H1 (cell line): ENCODE measurements around the gene NAGLU. TPM values are rescaled to one million over a fixed set of nuclear protein-coding genes. Genes with fewer than 3 reads are reported as not detected.

Source experiments
- CTCF ChIA-PET: fragments of 300-600 bp; sonication (Branson Sonifier 250); formaldehyde crosslinking; loops from one replicate; lab custom pipeline; 2021; ENCODE audit not compliant: partially characterized antibody; lab: Charles Lee
- POLR2A ChIA-PET: fragments of 300-600 bp; sonication (Branson Sonifier 250); formaldehyde crosslinking; loops from one replicate; lab custom pipeline; 2021; ENCODE audit warnings: inconsistent platforms; ENCODE audit not compliant: partially characterized antibody; lab: Charles Lee
- DNase-seq, 2 experiments: peaks; one replicate each; pipeline versions ENCODE4 v3.0.0 to v3.0.0-alpha.2; 2010 to 2022; ENCODE audit warnings: low spot score in 2 of 2, low read depth in 1 of 2, mixed read lengths in 1 of 2
- FAIRE-seq: peaks from 2 replicates; lab custom pipeline; 2011; peaks lifted over from hg19 to GRCh38; lab: Jason Lieb, UNC
- H2AFZ ChIP-seq: 2 replicates; pipeline ENCODE4 v1.8.1; 2012; ENCODE audit warnings: low read length, inconsistent platforms
- H2AK5ac ChIP-seq: 2 replicates; pipeline ENCODE4 v1.6.1; 2013; ENCODE audit warnings: low read depth, low read length
- H2BK120ac ChIP-seq: replicated peaks from 2 replicates; pipeline ENCODE3; 2013; ENCODE audit warnings: low read depth, low read length, inconsistent platforms
- H2BK12ac ChIP-seq: 2 replicates; pipeline ENCODE4 v1.6.1; 2013; ENCODE audit warnings: low read depth, low read length
- H2BK15ac ChIP-seq: 2 replicates; pipeline ENCODE4 v1.6.1; 2013; ENCODE audit warnings: low read length
- H2BK20ac ChIP-seq: 2 replicates; pipeline ENCODE4 v1.6.1; 2013; ENCODE audit warnings: low read length
- H2BK5ac ChIP-seq: 2 replicates; pipeline ENCODE4 v1.6.1; 2013; ENCODE audit warnings: low read depth, low read length
- H3K14ac ChIP-seq: 2 replicates; pipeline ENCODE4 v1.6.1; 2013; ENCODE audit warnings: inconsistent platforms; ENCODE audit not compliant: insufficient read length
- H3K18ac ChIP-seq: 2 replicates; pipeline ENCODE4 v1.6.1; 2013; ENCODE audit warnings: low read length; ENCODE audit errors: extremely low read depth
- H3K23ac ChIP-seq: 2 replicates; pipeline ENCODE4 v1.6.1; 2013; ENCODE audit warnings: inconsistent platforms; ENCODE audit not compliant: insufficient read length
- H3K23me2 ChIP-seq: 2 replicates; pipeline ENCODE4 v1.6.1; 2013; ENCODE audit warnings: low read depth, low read length
- H3K27ac ChIP-seq: 2 replicates; pipeline ENCODE4 v1.6.1; 2011; ENCODE audit warnings: low read depth, low read length, inconsistent platforms
- H3K27me3 ChIP-seq, 4 experiments: replicated peaks in 1 of 4; 1 replicate in 1 of 4; 2 replicates in 3 of 4; pipeline versions ENCODE4 v1.6.1 to v1.8.1; 2011 to 2013; ENCODE audit warnings: low read length in 3 of 4, mild to moderate bottlenecking in 3 of 4, inconsistent platforms in 2 of 4, mixed read lengths in 2 of 4, moderate library complexity in 1 of 4; ENCODE audit not compliant: control insufficient read depth in 3 of 4, insufficient read depth in 3 of 4; ENCODE audit errors: extremely low read depth in 1 of 4
- H3K36me3 ChIP-seq, 4 experiments: 2 replicates each; pipeline versions ENCODE4 v1.6.1 to v1.8.1; 2011 to 2013; ENCODE audit warnings: mild to moderate bottlenecking in 4 of 4, low read length in 3 of 4, moderate library complexity in 2 of 4, control low read depth in 1 of 4, inconsistent platforms in 1 of 4; ENCODE audit not compliant: insufficient read depth in 4 of 4, control insufficient read depth in 2 of 4
- H3K4ac ChIP-seq: replicated peaks from 2 replicates; pipeline ENCODE3; 2013; ENCODE audit warnings: low read length, low read depth, mixed read lengths, inconsistent platforms; ENCODE audit not compliant: insufficient read length
- H3K4me1 ChIP-seq, 4 experiments: replicated peaks in 1 of 4; 1 replicate in 1 of 4; 2 replicates in 3 of 4; pipeline versions ENCODE4 v1.6.1 to v1.8.1; 2011 to 2013; ENCODE audit warnings: low read length in 3 of 4, inconsistent platforms in 2 of 4, mixed read lengths in 1 of 4; ENCODE audit not compliant: insufficient read depth in 4 of 4, control insufficient read depth in 3 of 4
- H3K4me2 ChIP-seq, 2 experiments: 2 replicates each; pipeline versions ENCODE4 v1.6.1 to v1.8.1; 2011 to 2013; ENCODE audit warnings: low read depth in 2 of 2, low read length in 2 of 2, control low read depth in 1 of 2, inconsistent platforms in 1 of 2, mild to moderate bottlenecking in 1 of 2; ENCODE audit not compliant: insufficient read depth in 1 of 2
- H3K4me3 ChIP-seq, 4 experiments: fragments of 200-600, 300-600 bp in 1 of 4; sonication (generic), shearing (Covaris generic), sonication (Bioruptor Twin) in 1 of 4; 2 replicates each; pipeline versions ENCODE4 v1.5.1 to v1.8.1; 2011 to 2016; ENCODE audit warnings: low read length in 4 of 4, low read depth in 3 of 4, control low read depth in 2 of 4, inconsistent platforms in 2 of 4, mild to moderate bottlenecking in 2 of 4, mixed read lengths in 1 of 4, moderate library complexity in 1 of 4; ENCODE audit not compliant: insufficient read depth in 2 of 4; ENCODE audit errors: extremely low read depth in 1 of 4
- H3K56ac ChIP-seq: replicated peaks from 2 replicates; pipeline ENCODE3; 2013; ENCODE audit warnings: low read depth, mild to moderate bottlenecking, mixed read lengths, low read length, inconsistent platforms; ENCODE audit not compliant: insufficient read length
- H3K79me1 ChIP-seq: 2 replicates; pipeline ENCODE4 v1.6.1; 2013; ENCODE audit warnings: low read depth, low read length, control low read depth
- H3K79me2 ChIP-seq, 2 experiments: 2 replicates each; pipeline versions ENCODE4 v1.6.1 to v1.8.1; 2012 to 2013; ENCODE audit warnings: low read length in 2 of 2, mild to moderate bottlenecking in 2 of 2, inconsistent platforms in 1 of 2; ENCODE audit not compliant: insufficient read depth in 2 of 2, control insufficient read depth in 1 of 2
- H3K9ac ChIP-seq, 4 experiments: replicated peaks in 1 of 4; 1 replicate in 1 of 4; 2 replicates in 3 of 4; pipeline versions ENCODE4 v1.6.1 to v1.8.1; 2011 to 2013; ENCODE audit warnings: low read depth in 3 of 4, low read length in 3 of 4, control low read depth in 2 of 4, mild to moderate bottlenecking in 2 of 4, moderate library complexity in 2 of 4, inconsistent platforms in 1 of 4; ENCODE audit errors: extremely low read depth in 1 of 4
- H3K9me3 ChIP-seq, 2 experiments: 2 replicates each; pipeline versions ENCODE4 v1.6.1 to v1.8.1; 2012 to 2013; ENCODE audit warnings: mild to moderate bottlenecking in 2 of 2, moderate library complexity in 2 of 2, control low read depth in 1 of 2, inconsistent platforms in 1 of 2, low read depth in 1 of 2, low read length in 1 of 2, mixed read lengths in 1 of 2; ENCODE audit not compliant: insufficient read depth in 2 of 2
- H4K20me1 ChIP-seq, 2 experiments: replicated peaks in 1 of 2; 2 replicates each; pipeline versions ENCODE3 to v1.8.1; 2011 to 2013; ENCODE audit warnings: inconsistent platforms in 2 of 2, low read length in 2 of 2, mild to moderate bottlenecking in 1 of 2; ENCODE audit not compliant: insufficient read depth in 2 of 2, control insufficient read depth in 1 of 2
- H4K5ac ChIP-seq: 2 replicates; pipeline ENCODE4 v1.6.1; 2013; ENCODE audit warnings: low read length, low read depth, mixed read lengths, inconsistent platforms; ENCODE audit not compliant: insufficient read length
- H4K8ac ChIP-seq: 2 replicates; pipeline ENCODE4 v1.8.0; 2013; ENCODE audit warnings: mild to moderate bottlenecking, moderate library complexity, low read length, inconsistent platforms; ENCODE audit not compliant: insufficient read depth; ENCODE audit errors: extremely low read depth
- H4K91ac ChIP-seq: replicated peaks from 2 replicates; pipeline ENCODE3; 2013; ENCODE audit warnings: low read length, mixed read lengths, inconsistent platforms; ENCODE audit not compliant: insufficient read length
- ASH2L ChIP-seq: fragments of 200-600, 300-600 bp; sonication (generic); IDR thresholded peaks from one replicate; pipeline ENCODE4 v1.7.1; 2017; ENCODE audit warnings: low read length
- BACH1 ChIP-seq: IDR thresholded peaks from 2 replicates; pipeline ENCODE4 v1.6.1; 2012; ENCODE audit warnings: low read length, improper control_type of control experiment
- BCL11A ChIP-seq, 2 experiments: IDR thresholded peaks; one replicate each; pipeline ENCODE4 v1.6.1; 2011; ENCODE audit warnings: low read depth in 2 of 2, low read length in 2 of 2, mild to moderate bottlenecking in 2 of 2
- BRCA1 ChIP-seq: IDR thresholded peaks from 2 replicates; pipeline ENCODE4 v1.6.1; 2012; ENCODE audit warnings: low read depth, low read length, improper control_type of control experiment
- CBX5 ChIP-seq: fragments of 300-800, 300-1000 bp; sonication (generic); IDR thresholded peaks from 2 replicates; pipeline ENCODE4 v1.7.1; 2016; ENCODE audit warnings: antibody characterized with exemption, low read length, low read depth
- CREB1 ChIP-seq: IDR thresholded peaks from 2 replicates; pipeline ENCODE4 v1.6.1; 2012; ENCODE audit warnings: inconsistent platforms
- EZH2 ChIP-seq: fragments of 200-600 bp; sonication (generic); IDR thresholded peaks from 2 replicates; pipeline ENCODE4 v1.7.1; 2012; ENCODE audit warnings: low read depth, mild to moderate bottlenecking, moderate library complexity, low read length, inconsistent platforms; ENCODE audit not compliant: severe bottlenecking
- FOSL1 ChIP-seq: IDR thresholded peaks from 2 replicates; pipeline ENCODE4 v1.6.1; 2011; ENCODE audit warnings: mild to moderate bottlenecking, low read depth, low read length, moderate library complexity; ENCODE audit not compliant: insufficient read depth
- JUN ChIP-seq: IDR thresholded peaks from 2 replicates; pipeline ENCODE4 v1.6.1; 2011; ENCODE audit warnings: low read depth, mild to moderate bottlenecking, improper control_type of control experiment, low read length
- KDM4A ChIP-seq: IDR thresholded peaks from one replicate; pipeline ENCODE4 v1.7.1; 2012; ENCODE audit warnings: low read depth, mild to moderate bottlenecking, moderate library complexity, low read length, inconsistent platforms; ENCODE audit not compliant: severe bottlenecking
- POLR2AphosphoS5 ChIP-seq: IDR thresholded peaks from 2 replicates; pipeline ENCODE4 v1.6.1; 2011; ENCODE audit warnings: low read depth, low read length
- RXRA ChIP-seq: IDR thresholded peaks from 2 replicates; pipeline ENCODE4 v1.6.1; 2011; ENCODE audit warnings: low read depth, mild to moderate bottlenecking, low read length, moderate library complexity; ENCODE audit not compliant: insufficient read depth
- SP2 ChIP-seq: IDR thresholded peaks from 2 replicates; pipeline ENCODE4 v1.6.1; 2012; ENCODE audit warnings: mild to moderate bottlenecking, low read length, inconsistent platforms
- ZNF274 ChIP-seq: IDR thresholded peaks from 2 replicates; pipeline ENCODE4 v1.7.0; 2012; ENCODE audit warnings: low read length, borderline replicate concordance; ENCODE audit errors: extremely low read depth
- WGBS, 2 experiments: shearing (Covaris generic) in 1 of 2; methylation state at CpG; one replicate each; pipeline versions ENCODE4 v1.1.6 to v1.1.7; 2013 to 2015; ENCODE audit warnings: low lambda C conversion rate in 2 of 2, mixed read lengths in 2 of 2, inconsistent platforms in 1 of 2, low coverage in 1 of 2, missing lambda C conversion rate in 1 of 2; ENCODE audit not compliant: insufficient replicate concordance in 2 of 2, insufficient coverage in 1 of 2, insufficient read length in 1 of 2; ENCODE audit errors: extremely low coverage in 1 of 2, missing lambda C conversion rate in 1 of 2; 5-methylcytosine and 5-hydroxymethylcytosine counted together
- polyA plus RNA-seq, 7 experiments: library from polyadenylated mRNA; depleted of rRNA in 3 of 7; stranded (reverse) in 5 of 7; unstranded in 2 of 7; fragments of >200 nt in 5 of 7; fragments of 200-250 nt in 2 of 7; gene quantifications; 1 replicate in 5 of 7; 2 replicates in 1 of 7; 4 replicates in 1 of 7; pipeline versions ENCODE4 v1.2.1 to v1.2.3, GENCODE V29; 2011 to 2013; ENCODE audit warnings: missing spikeins in 2 of 7, mixed read lengths in 2 of 7
- total RNA-seq: library from RNA; stranded (reverse); fragmentation: NEBNext Ultra II Directional; extraction: Animal tissue kit (Norgen Biotek cat#: 25700); gene quantifications from 2 replicates; pipeline ENCODE4 v1.2.1, GENCODE V29; 2021

The NAGLU gene
- total and polyA plus RNA-seq, 2 of the 8 experiments (the other 6 are each of a cell fraction or from before 2014, with no cell fraction given): 21.3 to 21.6 TPM

GRCh38 chr17:42509841-42510240 lies 26.2 kb upstream of the NAGLU start:
- WGBS, 2 experiments: 92% methylated on average over 2 of the region's 2 CpGs; no CpG with 5 or more reads in 1 of the 2 experiments
- no peak for FAIRE-seq
- H3K23ac ChIP-seq: no peak overlapping the region

More at GRCh38 chr17:42509841-42510240, 26.2 kb upstream of the NAGLU start:
- Histone ChIP-seq H3K79me2 (no peaks in the 10 kb centered on the region), H3K4me2 (no peak overlapping the region), H4K20me1 (no peaks in the 10 kb centered on the region), H3K79me1 (no peaks in the 10 kb centered on the region), H3K4me3 (no peak overlapping the region), H2AFZ (no peak overlapping the region), H3K4ac (no peak overlapping the region), H4K8ac (no peak overlapping the region), H4K91ac (no peak overlapping the region), H3K9me3 (no peaks in the 10 kb centered on the region), H2AK5ac (no peak overlapping the region), H3K36me3 (peaks cover 0 to 18% (median 9%) of the 10 kb centered on the region in 4 experiments; a peak in 5 of 8 replicates), H2BK20ac (no peak overlapping the region), H3K14ac (no peak overlapping the region), H2BK15ac (no peak overlapping the region), H3K18ac (no peak overlapping the region), H2BK5ac (no peak overlapping the region), H2BK120ac (no peak overlapping the region), H3K27me3 (no peaks in the 10 kb centered on the region; a peak in 1 of 7 replicates), H3K9ac (no peak overlapping the region; a peak in 1 of 7 replicates), H3K23me2 (no peaks in the 10 kb centered on the region), H4K5ac (no peak overlapping the region), H2BK12ac (no peak overlapping the region), H3K56ac (no peak overlapping the region), H3K27ac (no peak overlapping the region), H3K4me1 (no peaks in the 10 kb centered on the region)
- ChIA-PET CTCF (interaction anchor here (0.5 to 6.6 kb wide), 5 partner anchors 9 to 72 kb away, joined by 3 to 57 read pairs (median 6); no protein-coding TSS in a partner anchor), POLR2A (no interaction called here)
- no peak for DNase-seq
- TF ChIP-seq EZH2 (no peak), RXRA (no peak), ASH2L (no peak), JUN (no peak), BRCA1 (no peak), ZNF274 (no peak), SP2 (no peak), CBX5 (no peak), FOSL1 (no peak), BCL11A (IDR thresholded peaks at IDR 0.05; ENCODE audit: low read depth in 2 of 2, low read length in 2 of 2) (no peak), POLR2AphosphoS5 (no peak), KDM4A (no peak), BACH1 (no peak), CREB1 (no peak)
